OCI-LY1 (cell line): ENCODE data around the gene IGFBP2.

Experiments
- CTCF ChIP-seq: fragments of 200-600 bp; sonication (generic), shearing (Covaris generic); IDR thresholded peaks from 2 replicates; pipeline ENCODE4 v1.5.1; 2017; ENCODE audit warnings: mild to moderate bottlenecking, antibody characterized with exemption, low read length, moderate library complexity, mixed read lengths
- EZH2 ChIP-seq: fragments of 200-600 bp; sonication (generic), shearing (Covaris generic); IDR thresholded peaks from 2 replicates; pipeline ENCODE4 v1.8.0; 2017; ENCODE audit warnings: borderline replicate concordance, mixed run types, mild to moderate bottlenecking, antibody characterized with exemption, low read length, moderate library complexity, mixed read lengths

- TF ChIP-seq CTCF, result no peak
- no peak for TF ChIP-seq EZH2
These were observed 77.5 kb downstream of the IGFBP2 start for GRCh38 chr2:216710551-216711301.
